22Rv1 (cell line): ENCODE results near the gene SIDT1.

Experiments used
- CTCF ChIP-seq: fragments of 450-650 bp; IDR thresholded peaks from 2 replicates; pipeline ENCODE4 v1.5.1; 2017; ENCODE audit warnings: mild to moderate bottlenecking
- ZFX ChIP-seq: fragments of 450-650 bp; IDR thresholded peaks from 2 replicates; pipeline ENCODE4 v1.6.1; 2017; ENCODE audit warnings: antibody characterized with exemption, borderline replicate concordance

DNA sequence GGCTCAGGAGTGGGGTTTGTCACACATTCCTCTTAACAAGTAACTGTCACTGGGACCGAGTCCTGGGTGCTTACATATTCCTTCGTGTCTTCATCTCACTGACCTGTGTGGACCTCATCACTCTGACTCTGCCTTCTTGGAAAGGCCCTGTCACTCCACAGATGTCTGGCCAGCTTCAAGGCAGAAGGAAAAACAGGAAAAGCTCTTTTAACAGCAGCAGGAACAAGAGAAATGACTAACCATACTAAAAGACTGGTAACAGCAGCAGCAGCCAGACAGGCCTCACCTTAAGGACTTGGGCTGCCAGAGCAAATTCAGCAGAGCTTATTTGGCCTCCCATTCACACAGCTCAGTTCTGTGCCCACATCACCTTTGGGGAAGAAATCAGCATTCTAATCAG lies 96.0 kb downstream of the SIDT1 start:
- no peak for TF ChIP-seq CTCF
- TF ChIP-seq ZFX: no peak
